Activated CD8-positive, alpha-beta memory T cell treated with anti-CD3 and anti-CD28 coated beads, Interleukin-2, amount 50 U/mL, for 4 hours (primary cell): ENCODE data around the gene C1orf116.
A peak's percentile ranks its signal among the peaks of the same experiment; 100 is the strongest.

Source experiments
- DNase-seq: peaks from one replicate; pipeline ENCODE4 v3.0.0-alpha.2; 2020

The C1orf116 gene

GRCh38 chr1:207018707-207019106, 13.8 kb downstream of the C1orf116 start:
- DNase-seq, result no peak

- no peak for DNase-seq
Measured at GRCh38 chr1:207017615-207018559, 14.7 kb downstream of the C1orf116 start.

GRCh38 chr1:207015791-207016190, 16.8 kb downstream of the C1orf116 start:
- DNase-seq, result no peak

- DNase-seq, result no peak
Measured at GRCh38 chr1:207014728-207015127, 17.8 kb downstream of the C1orf116 start.

GRCh38 chr1:207013321-207014085, 19.1 kb downstream of the C1orf116 start:
- no peak for DNase-seq

- DNase-seq, result no peak
Measured at GRCh38 chr1:207010726-207011125, 21.8 kb downstream of the C1orf116 start.

- no peak for DNase-seq
Measured at GRCh38 chr1:207009945-207010344, 22.6 kb downstream of the C1orf116 start.

- no peak for DNase-seq
Measured at GRCh38 chr1:207009182-207009850, 23.2 kb downstream of the C1orf116 start.

GRCh38 chr1:207007352-207008033, 25.1 kb downstream of the C1orf116 start:
- no peak for DNase-seq

- no peak for DNase-seq
Measured at GRCh38 chr1:207006914-207007313, 25.6 kb downstream of the C1orf116 start.

GRCh38 chr1:207006083-207006482, 26.5 kb downstream of the C1orf116 start:
- DNase-seq, result no peak

GRCh38 chr1:207004931-207005830, 27.4 kb downstream of the C1orf116 start:
- peak; percentile 40 for DNase-seq

- DNase-seq, result no peak
Measured at GRCh38 chr1:207003210-207003609, 29.3 kb downstream of the C1orf116 start.

GRCh38 chr1:207002724-207003146, 29.8 kb downstream of the C1orf116 start:
- no peak for DNase-seq

GRCh38 chr1:207001492-207002245, 30.9 kb downstream of the C1orf116 start:
- DNase-seq, result no peak

GRCh38 chr1:207000651-207001291, 31.8 kb downstream of the C1orf116 start:
- DNase-seq, result no peak

GRCh38 chr1:206998816-206999215, 33.7 kb downstream of the C1orf116 start:
- DNase-seq, result no peak

- DNase-seq, result no peak
Measured at GRCh38 chr1:206992790-206993189, 39.8 kb downstream of the C1orf116 start.

GRCh38 chr1:206987873-206988272, 44.7 kb downstream of the C1orf116 start:
- no peak for DNase-seq

GRCh38 chr1:206986885-206987284, 45.7 kb downstream of the C1orf116 start:
- DNase-seq, result no peak
